GM12801 (cell line): ENCODE data around the gene ZBTB7B.

Experiments used
- CTCF ChIP-seq: IDR thresholded peaks from one replicate; pipeline ENCODE4 v1.5.1; 2011; ENCODE audit warnings: control low read depth; ENCODE audit not compliant: insufficient read length; ENCODE audit errors: extremely low read depth

ZBTB7B gene

DNA sequence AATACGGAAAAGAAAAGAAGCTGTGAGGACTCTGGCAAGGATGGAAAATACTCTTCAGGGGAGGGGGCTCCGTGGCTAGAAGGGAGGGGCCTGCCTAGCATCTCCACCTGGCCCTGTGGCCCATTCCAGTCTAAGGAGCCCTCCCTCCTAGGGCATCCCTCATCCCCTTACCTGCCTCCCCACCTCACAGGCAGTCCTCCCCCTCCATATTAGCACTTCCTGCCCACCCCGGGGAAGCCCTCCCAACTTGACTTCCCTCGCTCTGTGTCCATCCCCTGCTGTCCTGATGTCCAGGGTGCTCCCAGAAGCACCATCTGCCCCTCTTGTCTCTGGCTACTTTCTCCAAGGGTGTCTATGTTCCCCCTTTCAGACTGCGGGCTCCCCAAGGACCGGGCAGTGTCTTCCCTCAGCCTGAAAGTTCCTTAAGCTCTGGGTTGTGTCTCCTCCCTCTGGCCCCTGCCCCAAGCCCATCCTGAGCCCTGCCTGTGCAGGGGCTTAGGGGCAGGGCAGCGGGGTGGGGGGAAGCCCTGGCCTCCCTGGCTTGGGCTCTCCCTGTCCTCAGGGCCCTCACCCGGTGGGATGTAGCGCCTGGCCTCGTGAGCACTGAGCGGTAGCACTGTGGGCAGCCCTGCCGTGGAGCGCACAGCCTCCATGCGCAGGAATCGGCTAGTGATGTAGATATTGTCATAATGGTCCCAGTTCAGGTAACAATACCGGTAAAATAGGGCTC is 27.1 kb downstream of the ZBTB7B start:
- no peak for TF ChIP-seq CTCF

DNA sequence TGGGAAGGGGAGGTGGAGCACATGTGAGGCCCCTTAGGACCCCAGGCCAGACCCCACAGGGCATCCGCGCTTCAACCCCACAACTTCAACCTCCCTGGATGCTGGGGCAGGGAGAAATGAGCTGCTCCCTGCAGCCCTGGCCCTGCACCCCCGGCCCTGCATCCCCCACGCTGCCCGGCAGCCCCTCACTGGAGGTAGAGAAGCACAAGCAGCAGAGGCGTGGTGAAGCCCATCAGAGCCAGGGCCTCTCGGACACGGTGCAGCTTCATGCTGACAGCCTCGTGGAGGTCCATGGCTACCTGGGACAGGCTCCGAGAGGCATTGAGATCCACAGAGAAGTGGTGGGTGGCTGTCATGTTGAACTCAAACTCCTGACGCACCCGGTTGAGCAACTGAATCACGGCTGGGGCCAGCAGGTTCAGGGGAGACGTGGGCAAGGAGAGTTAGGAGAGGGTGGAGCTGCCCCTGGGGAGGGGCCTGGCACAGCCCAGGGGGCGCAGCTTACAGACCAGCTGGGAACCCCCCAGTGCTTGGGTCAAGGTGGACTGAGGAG is 27.7 kb downstream of the ZBTB7B start:
- TF ChIP-seq CTCF = no peak

DNA sequence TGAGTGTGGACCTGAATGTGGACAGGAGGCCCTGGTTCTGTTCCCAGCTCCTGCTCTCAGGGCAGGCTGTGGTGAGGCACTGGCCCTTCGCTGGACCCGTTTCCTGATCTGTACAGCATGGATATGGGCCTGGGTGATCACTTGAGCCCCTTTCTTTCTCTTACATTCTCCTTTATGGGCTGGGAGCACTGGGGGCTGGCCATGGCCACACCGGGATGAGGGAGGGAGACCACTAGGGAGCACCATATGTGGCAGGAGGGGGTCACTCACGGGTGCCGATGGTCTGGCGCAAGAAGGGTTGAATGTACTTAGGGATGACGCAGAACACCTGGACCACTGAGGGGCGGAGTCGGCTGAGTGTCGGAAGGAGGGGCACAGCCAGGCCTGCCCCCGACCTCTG is 28.3 kb downstream of the ZBTB7B start:
- TF ChIP-seq CTCF = no peak

- no peak for TF ChIP-seq CTCF
Measured at GRCh38 chr1:155032886-155033285, 30.3 kb downstream of the ZBTB7B start.

- no peak for TF ChIP-seq CTCF
Measured at GRCh38 chr1:155033524-155033923, 30.9 kb downstream of the ZBTB7B start, which contains the start of the genes DCST1 and DCST2. DCST1 (plus strand) TSS chr1:155033824; CDS start chr1:155034037, 213 bp downstream. DCST2 (minus strand) TSS chr1:155033781; CDS start chr1:155033701, 80 bp downstream.

GRCh38 chr1:155034318-155035208 is 32.0 kb downstream of the ZBTB7B start:
- TF ChIP-seq CTCF = no peak

DNA sequence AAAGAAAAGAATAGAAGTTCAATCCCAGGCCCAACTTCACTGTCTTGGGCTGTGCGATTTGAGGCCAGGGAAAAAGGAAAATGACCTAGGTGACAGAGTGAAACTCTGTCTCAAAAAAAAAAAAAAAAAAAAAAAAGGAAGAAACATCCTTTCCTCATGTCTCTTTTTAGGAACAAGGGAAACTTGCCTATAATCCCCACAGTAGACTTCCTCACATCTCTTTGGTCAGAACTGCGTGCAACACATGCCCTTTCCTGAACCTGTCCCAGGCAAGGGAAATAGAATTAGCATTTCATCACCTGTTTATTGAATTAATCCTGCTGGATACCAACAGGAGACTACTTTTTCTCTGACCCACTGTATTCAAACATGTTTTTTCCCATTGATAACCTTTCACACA is 33.3 kb downstream of the ZBTB7B start:
- no peak for TF ChIP-seq CTCF
